Mesendoderm (in vitro differentiated cells): ENCODE results near the gene ALK.

ENCODE experiments used
- DNase-seq: peaks from one replicate; pipeline ENCODE4 v3.0.0; 2013
- H2AK5ac ChIP-seq: 2 replicates; pipeline ENCODE4 v1.6.1; 2013; ENCODE audit warnings: low read length, inconsistent platforms
- H2BK120ac ChIP-seq: 2 replicates; pipeline ENCODE4 v1.6.1; 2013; ENCODE audit warnings: low read depth, mild to moderate bottlenecking, low read length, moderate library complexity, mixed read lengths
- H2BK15ac ChIP-seq: replicated peaks from 2 replicates; pipeline ENCODE4 v1.6.1; 2013; ENCODE audit warnings: low read depth, mild to moderate bottlenecking, moderate library complexity
- H2BK5ac ChIP-seq: 2 replicates; pipeline ENCODE4 v1.6.1; 2013; ENCODE audit warnings: low read length, inconsistent platforms
- H3K18ac ChIP-seq: 2 replicates; pipeline ENCODE4 v1.6.1; 2013; ENCODE audit warnings: mild to moderate bottlenecking, low read length, mixed read lengths
- H3K23ac ChIP-seq: one replicate; pipeline ENCODE4 v1.6.1; 2013; ENCODE audit warnings: low read length
- H3K27ac ChIP-seq: 2 replicates; pipeline ENCODE4 v1.5.1; 2013; ENCODE audit warnings: low read depth, mild to moderate bottlenecking, inconsistent platforms, low read length, moderate library complexity
- H3K27me3 ChIP-seq: 2 replicates; pipeline ENCODE4 v1.6.1; 2013; ENCODE audit warnings: low read length, control low read depth, mild to moderate bottlenecking, inconsistent platforms; ENCODE audit not compliant: insufficient read depth, poor library complexity
- H3K36me3 ChIP-seq: 2 replicates; pipeline ENCODE4 v1.6.1; 2013; ENCODE audit warnings: low read length, inconsistent platforms; ENCODE audit not compliant: control insufficient read depth, insufficient read depth
- H3K4ac ChIP-seq: one replicate; pipeline ENCODE4 v1.6.1; 2013; ENCODE audit warnings: low read depth, mild to moderate bottlenecking, low read length, moderate library complexity
- H3K4me1 ChIP-seq: 2 replicates; pipeline ENCODE4 v1.6.1; 2013; ENCODE audit warnings: low read depth, low read length, inconsistent platforms; ENCODE audit not compliant: control insufficient read depth
- H3K4me2 ChIP-seq: 2 replicates; pipeline ENCODE4 v1.6.1; 2013; ENCODE audit warnings: low read length
- H3K4me3 ChIP-seq: 2 replicates; pipeline ENCODE4 v1.5.1; 2013; ENCODE audit warnings: mild to moderate bottlenecking, low read length
- H3K56ac ChIP-seq: one replicate; pipeline ENCODE4 v1.6.1; 2013; ENCODE audit warnings: low read length
- H3K79me1 ChIP-seq: 2 replicates; pipeline ENCODE4 v1.6.1; 2013; ENCODE audit warnings: low read length, inconsistent platforms
- H3K79me2 ChIP-seq: 2 replicates; pipeline ENCODE4 v1.6.1; 2013; ENCODE audit warnings: mild to moderate bottlenecking, low read length; ENCODE audit not compliant: control insufficient read depth, insufficient read depth
- H3K9ac ChIP-seq: 2 replicates; pipeline ENCODE4 v1.6.1; 2013; ENCODE audit warnings: low read length, inconsistent platforms
- H4K5ac ChIP-seq: one replicate; pipeline ENCODE4 v1.6.1; 2013; ENCODE audit warnings: low read length
- H4K8ac ChIP-seq: one replicate; pipeline ENCODE4 v1.6.1; 2013; ENCODE audit warnings: low read depth, mild to moderate bottlenecking, control low read depth, low read length, moderate library complexity
- WGBS: extraction: QIAGEN DNeasy Blood & Tissue Kit; methylation state at CpG from one replicate; pipeline ENCODE4 v1.1.7; 2013; ENCODE audit warnings: low lambda C conversion rate, missing lambda C conversion rate; ENCODE audit not compliant: insufficient coverage; ENCODE audit errors: extremely low coverage; 5-methylcytosine and 5-hydroxymethylcytosine counted together

Gene ALK

DNA sequence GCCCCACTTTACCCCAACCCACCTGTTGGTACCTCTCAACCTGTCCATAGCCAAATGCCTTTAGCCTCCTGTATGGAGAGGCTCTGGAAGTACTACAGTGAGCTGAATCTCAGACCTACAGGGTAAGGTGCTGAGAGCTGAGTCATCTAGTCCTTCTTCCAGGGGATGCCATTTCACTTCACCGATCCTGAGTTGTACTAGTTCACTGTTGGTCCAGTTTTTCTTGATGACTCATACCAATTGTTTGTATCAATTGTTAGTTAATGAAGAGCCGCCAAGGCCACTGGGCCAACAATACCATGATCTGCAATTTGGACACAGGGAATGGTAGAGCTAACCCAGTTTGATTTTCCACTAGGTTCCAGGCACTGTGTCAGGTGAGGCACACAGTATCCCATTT lies 549.2 kb downstream of the ALK start:
- Histone ChIP-seq H3K27me3 (no peaks in the 10 kb centered on the region), H3K18ac (no peak overlapping the region), H3K79me1 (no peaks in the 10 kb centered on the region), H3K4ac (no peak overlapping the region), H3K79me2 (no peaks in the 10 kb centered on the region), H3K4me3 (no peak overlapping the region), H3K4me1 (no peaks in the 10 kb centered on the region), H2BK5ac (no peak overlapping the region), H3K36me3 (no peaks in the 10 kb centered on the region), H2BK120ac (no peak overlapping the region), H3K9ac (no peak overlapping the region), H4K8ac (no peak overlapping the region), H3K27ac (no peak overlapping the region), H4K5ac (no peak overlapping the region), H3K56ac (no peak overlapping the region), H3K23ac (no peak overlapping the region), H2AK5ac (no peak overlapping the region), H3K4me2 (no peak overlapping the region), H2BK15ac (no peak overlapping the region)
- WGBS: no CpG with 5 or more reads among the region's 2 CpGs
- DNase-seq: no peak

- Histone ChIP-seq H4K8ac (no peak overlapping the region), H3K27me3 (no peaks in the 10 kb centered on the region), H2AK5ac (no peak overlapping the region), H2BK15ac (no peak overlapping the region), H3K9ac (no peak overlapping the region), H3K4me3 (no peak overlapping the region), H3K56ac (no peak overlapping the region), H3K4ac (no peak overlapping the region), H3K4me1 (no peaks in the 10 kb centered on the region), H3K4me2 (no peak overlapping the region), H2BK5ac (no peak overlapping the region), H4K5ac (no peak overlapping the region), H3K27ac (no peak overlapping the region), H3K36me3 (no peaks in the 10 kb centered on the region), H3K79me1 (no peaks in the 10 kb centered on the region), H3K79me2 (no peaks in the 10 kb centered on the region), H3K18ac (no peak overlapping the region), H2BK120ac (no peak overlapping the region), H3K23ac (no peak overlapping the region)
- no peak for DNase-seq
- 100% methylated on average over 2 of the region's 5 CpGs for WGBS
Observed at GRCh38 chr2:29370581-29371125, 550.7 kb downstream of the ALK start.

- no peak overlapping the region for H2BK15ac ChIP-seq
- H3K18ac ChIP-seq: no peak overlapping the region
- H3K4me1 ChIP-seq: no peaks in the 10 kb centered on the region
- no CpG with 5 or more reads among the region's 4 CpGs for WGBS
- no peaks in the 10 kb centered on the region for H3K36me3 ChIP-seq
- no peak overlapping the region for H3K4ac ChIP-seq
- H3K56ac ChIP-seq: no peak overlapping the region
- no peaks in the 10 kb centered on the region for H3K27me3 ChIP-seq
- H3K27ac ChIP-seq: no peak overlapping the region
- H3K4me2 ChIP-seq: no peak overlapping the region
- H3K4me3 ChIP-seq: no peak overlapping the region
- no peak overlapping the region for H3K9ac ChIP-seq
- no peak overlapping the region for H3K23ac ChIP-seq
- H3K79me2 ChIP-seq: no peaks in the 10 kb centered on the region
- H2BK120ac ChIP-seq: no peak overlapping the region
- H4K8ac ChIP-seq: no peak overlapping the region
- no peaks in the 10 kb centered on the region for H3K79me1 ChIP-seq
- no peak overlapping the region for H2AK5ac ChIP-seq
- no peak overlapping the region for H4K5ac ChIP-seq
- DNase-seq: no peak
- H2BK5ac ChIP-seq: no peak overlapping the region
Observed at GRCh38 chr2:29370173-29370572, 551.2 kb downstream of the ALK start.

- Histone ChIP-seq H3K4ac (no peak overlapping the region), H4K5ac (no peak overlapping the region), H3K79me1 (no peaks in the 10 kb centered on the region), H3K9ac (no peak overlapping the region), H2AK5ac (no peak overlapping the region), H2BK5ac (no peak overlapping the region), H3K79me2 (no peaks in the 10 kb centered on the region), H3K36me3 (no peaks in the 10 kb centered on the region), H3K23ac (no peak overlapping the region), H3K27me3 (no peaks in the 10 kb centered on the region), H3K18ac (no peak overlapping the region), H3K4me2 (no peak overlapping the region), H2BK120ac (no peak overlapping the region), H3K56ac (no peak overlapping the region), H2BK15ac (no peak overlapping the region), H4K8ac (no peak overlapping the region), H3K4me3 (no peak overlapping the region), H3K4me1 (no peaks in the 10 kb centered on the region), H3K27ac (no peak overlapping the region)
- DNase-seq: no peak
- no CpG with 5 or more reads among the region's 3 CpGs for WGBS
Observed at GRCh38 chr2:29368659-29369040, 552.7 kb downstream of the ALK start.

DNA sequence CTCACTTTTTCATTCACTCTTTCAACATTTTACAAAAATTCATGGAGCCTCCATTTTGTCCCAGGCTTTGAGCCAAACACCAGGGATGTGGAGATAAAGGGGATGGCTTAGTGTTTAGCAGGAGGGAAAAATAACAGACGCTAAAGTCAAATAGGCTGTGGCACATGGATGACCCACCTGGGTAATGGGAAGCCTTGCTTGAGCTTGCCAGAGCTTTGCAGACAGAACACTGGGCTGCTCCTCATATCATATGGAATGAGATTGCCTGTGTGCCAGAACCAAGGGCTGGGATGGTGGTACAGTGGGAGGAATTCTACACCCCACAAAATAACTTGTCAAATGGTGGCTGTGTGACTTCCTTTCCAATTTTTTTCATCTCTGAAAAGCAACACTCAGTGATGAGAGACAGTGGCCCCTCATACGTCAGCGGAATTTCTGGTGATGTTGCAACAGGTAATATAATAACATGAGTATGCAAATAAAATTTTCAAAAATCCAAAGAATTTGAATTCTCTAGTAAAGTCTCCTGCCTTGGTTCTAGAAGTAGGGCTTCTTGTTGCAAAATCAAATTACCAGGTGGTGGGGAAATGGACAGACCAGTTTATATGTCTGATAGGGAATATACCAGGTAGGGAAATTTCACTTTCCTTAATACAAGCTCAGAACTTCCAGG lies 553.3 kb downstream of the ALK start:
- no peak for DNase-seq
- WGBS: no CpG with 5 or more reads among the region's 3 CpGs
- H3K18ac ChIP-seq: no peak overlapping the region
- no peak overlapping the region for H2BK120ac ChIP-seq
- H3K27me3 ChIP-seq: no peaks in the 10 kb centered on the region
- no peak overlapping the region for H4K8ac ChIP-seq
- no peak overlapping the region for H2AK5ac ChIP-seq
- H2BK5ac ChIP-seq: no peak overlapping the region
- no peak overlapping the region for H3K27ac ChIP-seq
- H3K79me1 ChIP-seq: no peaks in the 10 kb centered on the region
- H3K4ac ChIP-seq: no peak overlapping the region
- no peaks in the 10 kb centered on the region for H3K36me3 ChIP-seq
- no peak overlapping the region for H3K4me3 ChIP-seq
- no peak overlapping the region for H3K23ac ChIP-seq
- no peak overlapping the region for H3K9ac ChIP-seq
- no peak overlapping the region for H2BK15ac ChIP-seq
- H4K5ac ChIP-seq: no peak overlapping the region
- no peaks in the 10 kb centered on the region for H3K79me2 ChIP-seq
- no peak overlapping the region for H3K4me2 ChIP-seq
- H3K56ac ChIP-seq: no peak overlapping the region
- H3K4me1 ChIP-seq: no peaks in the 10 kb centered on the region

- Histone ChIP-seq H3K36me3 (no peaks in the 10 kb centered on the region), H2BK15ac (no peak overlapping the region), H3K18ac (no peak overlapping the region), H3K4me2 (no peak overlapping the region), H3K4me3 (no peak overlapping the region), H3K79me2 (no peaks in the 10 kb centered on the region), H3K56ac (no peak overlapping the region), H2BK120ac (no peak overlapping the region), H2BK5ac (no peak overlapping the region), H3K27me3 (no peaks in the 10 kb centered on the region), H3K4ac (no peak overlapping the region), H4K5ac (no peak overlapping the region), H3K79me1 (no peaks in the 10 kb centered on the region), H3K23ac (no peak overlapping the region), H3K9ac (no peak overlapping the region), H3K4me1 (no peaks in the 10 kb centered on the region), H2AK5ac (no peak overlapping the region), H4K8ac (no peak overlapping the region), H3K27ac (no peak overlapping the region)
- no peak for DNase-seq
- WGBS: no CpG with 5 or more reads among the region's 2 CpGs
Observed at GRCh38 chr2:29363111-29363510, 558.3 kb downstream of the ALK start.
